Measurements from ENCODE around the gene KCNMA1. TPM values are rescaled to one million over a fixed set of nuclear protein-coding genes. Genes with fewer than 3 reads are reported as not detected.

Gene KCNMA1
- total and polyA plus RNA-seq, 10 donors = 9.3 to 114 (median 51.5) TPM

GRCh38 chr10:77498210-77498609, 139.4 kb downstream of the KCNMA1 start:
- H3K4me1 ChIP-seq = no peaks in the 10 kb centered on the region
- H3K9me3 ChIP-seq = no peaks in the 10 kb centered on the region
- peaks cover 0 to 10% (median 0%) of the 10 kb centered on the region in 7 donors for H3K27me3 ChIP-seq (replicated peaks in 1 of 7)
- intact Hi-C loops (cut with DNase I; ENCODE audit: low total_unique reads) = no loop called here
- TF ChIP-seq POLR2A (IDR thresholded peaks at IDR 0.05) (no peak), CTCF (IDR thresholded peaks at IDR 0.05 in 8 of 11, conservative IDR thresholded peaks at IDR 0.05 in 3 of 11) (no peak), POLR2AphosphoS5 (IDR thresholded peaks at IDR 0.05) (no peak)
- no peaks in the 10 kb centered on the region for H3K36me3 ChIP-seq
- no peak overlapping the region for H3K4me3 ChIP-seq
- H3K27ac ChIP-seq = no peak overlapping the region
- DNase-seq = no peak
- WGBS, 5 donors = 71 to 90% (median 81%) methylated on average over 1 of the region's 1 CpG

GRCh38 chr10:77497748-77498147, 139.9 kb downstream of the KCNMA1 start:
- no peak overlapping the region for H3K27ac ChIP-seq
- intact Hi-C loops (cut with DNase I; ENCODE audit: low total_unique reads) = no loop called here
- TF ChIP-seq CTCF (IDR thresholded peaks at IDR 0.05 in 8 of 11, conservative IDR thresholded peaks at IDR 0.05 in 3 of 11) (no peak), POLR2AphosphoS5 (IDR thresholded peaks at IDR 0.05) (no peak), POLR2A (IDR thresholded peaks at IDR 0.05) (no peak)

GRCh38 chr10:77496941-77497420, 140.6 kb downstream of the KCNMA1 start:
- no peak for DNase-seq
- TF ChIP-seq POLR2AphosphoS5 (IDR thresholded peaks at IDR 0.05) (no peak), CTCF (IDR thresholded peaks at IDR 0.05 in 8 of 11, conservative IDR thresholded peaks at IDR 0.05 in 3 of 11) (no peak), POLR2A (IDR thresholded peaks at IDR 0.05) (no peak)
- intact Hi-C loops (cut with DNase I; ENCODE audit: low total_unique reads) = no loop called here
- Histone ChIP-seq H3K4me3 (no peak overlapping the region), H3K9me3 (no peaks in the 10 kb centered on the region), H3K27me3 (replicated peaks in 1 of 7) (peaks cover 0 to 10% (median 0%) of the 10 kb centered on the region in 7 donors), H3K36me3 (no peaks in the 10 kb centered on the region), H3K4me1 (no peaks in the 10 kb centered on the region), H3K27ac (no peak overlapping the region)
- WGBS, 5 donors = 72 to 86% (median 84%) methylated on average over 3 of the region's 3 CpGs

More at GRCh38 chr10:77497748-77498147, 139.9 kb downstream of the KCNMA1 start:
- no peak overlapping the region for H3K4me3 ChIP-seq
- DNase-seq = no peak
- H3K36me3 ChIP-seq = no peaks in the 10 kb centered on the region
- H3K27me3 ChIP-seq (replicated peaks in 1 of 7) = peaks cover 0 to 10% (median 0%) of the 10 kb centered on the region in 7 donors
- H3K9me3 ChIP-seq = no peaks in the 10 kb centered on the region
- no peaks in the 10 kb centered on the region for H3K4me1 ChIP-seq

- no peaks in the 10 kb centered on the region for H3K9me3 ChIP-seq
- WGBS, 5 donors = 83 to 93% (median 89%) methylated on average over 12 of the region's 12 CpGs
- no peak for DNase-seq
- H3K27me3 ChIP-seq (replicated peaks in 1 of 7) = peaks cover 0 to 4% (median 0%) of the 10 kb centered on the region in 7 donors
- H3K36me3 ChIP-seq = no peaks in the 10 kb centered on the region
- H3K4me3 ChIP-seq = no peak overlapping the region
- no peaks in the 10 kb centered on the region for H3K4me1 ChIP-seq
- intact Hi-C loops (cut with DNase I; ENCODE audit: low total_unique reads) = no loop called here
- no peak overlapping the region for H3K27ac ChIP-seq
- TF ChIP-seq POLR2AphosphoS5 (IDR thresholded peaks at IDR 0.05) (no peak), CTCF (IDR thresholded peaks at IDR 0.05 in 8 of 11, conservative IDR thresholded peaks at IDR 0.05 in 3 of 11) (no peak), POLR2A (IDR thresholded peaks at IDR 0.05) (no peak)
These were observed 142.7 kb downstream of the KCNMA1 start for GRCh38 chr10:77494756-77495541.
